Peyer's patch (tissue), 4 donors: ENCODE measurements around the gene LRRC47. TPM values are rescaled to one million over a fixed set of nuclear protein-coding genes. Genes with fewer than 3 reads are reported as not detected.
"Not testable (repeated sequence)": the region's sequence is repeated elsewhere in the genome, so short reads cannot be mapped to it uniquely, and the experiment has no call there.

Experiments used
- DNase-seq, 3 donors: peaks; one replicate each; pipeline ENCODE4 v3.0.0-alpha.2; 2017 to 2019
- H3K27ac ChIP-seq, 4 donors: fragments of 200-600 bp; sonication (generic); one replicate each; pipeline ENCODE4 v1.5.1; 2016 to 2019
- H3K27me3 ChIP-seq, 2 donors: fragments of 200-600 bp; sonication (generic); one replicate each; pipeline ENCODE4 v1.5.1; 2019
- H3K36me3 ChIP-seq, 3 donors: fragments of 200-600 bp; sonication (generic); one replicate each; pipeline ENCODE4 v1.5.1; 2016 to 2019
- H3K4me1 ChIP-seq, 4 donors: fragments of 200-600 bp; sonication (generic); one replicate each; pipeline ENCODE4 v1.5.1; 2016 to 2019
- H3K4me3 ChIP-seq, 4 donors: fragments of 200-600 bp; sonication (generic); 1 replicate in 3 of 4; 2 replicates in 1 of 4; pipeline ENCODE4 v1.5.1; 2016 to 2019; ENCODE audit warnings: mild to moderate bottlenecking in 1 of 4
- H3K9me3 ChIP-seq, 4 donors: fragments of 200-600 bp; sonication (generic); one replicate each; pipeline ENCODE4 v1.5.1; 2016 to 2019; ENCODE audit warnings: mild to moderate bottlenecking in 1 of 4
- POLR2A ChIP-seq, 2 donors: fragments of 450-650 bp; IDR thresholded peaks; one replicate each; pipeline ENCODE4 v1.5.1; 2017; ENCODE audit warnings: antibody characterized with exemption in 2 of 2, mild to moderate bottlenecking in 2 of 2, moderate library complexity in 2 of 2
- total RNA-seq, 4 donors: library from RNA; depleted of rRNA; stranded (reverse); fragments of >200 nt; gene quantifications; one replicate each; pipeline ENCODE4 v1.1.0, GENCODE V29; 2016
- TF ChIP-seq, protein P1 (sequence below), 6 experiments: fragments of 450-650 bp in 4 of 6; fragments of 200-600 bp in 2 of 6; sonication (generic) in 1 of 6; IDR thresholded peaks; one replicate each; pipeline ENCODE4 v1.5.1; 2017 to 2019; ENCODE audit warnings: antibody characterized with exemption in 6 of 6, mild to moderate bottlenecking in 3 of 6, moderate library complexity in 1 of 6

The LRRC47 gene
- total RNA-seq, 4 donors from 2014 or later, result 31.3 to 99.0 (median 40.8) TPM

DNA sequence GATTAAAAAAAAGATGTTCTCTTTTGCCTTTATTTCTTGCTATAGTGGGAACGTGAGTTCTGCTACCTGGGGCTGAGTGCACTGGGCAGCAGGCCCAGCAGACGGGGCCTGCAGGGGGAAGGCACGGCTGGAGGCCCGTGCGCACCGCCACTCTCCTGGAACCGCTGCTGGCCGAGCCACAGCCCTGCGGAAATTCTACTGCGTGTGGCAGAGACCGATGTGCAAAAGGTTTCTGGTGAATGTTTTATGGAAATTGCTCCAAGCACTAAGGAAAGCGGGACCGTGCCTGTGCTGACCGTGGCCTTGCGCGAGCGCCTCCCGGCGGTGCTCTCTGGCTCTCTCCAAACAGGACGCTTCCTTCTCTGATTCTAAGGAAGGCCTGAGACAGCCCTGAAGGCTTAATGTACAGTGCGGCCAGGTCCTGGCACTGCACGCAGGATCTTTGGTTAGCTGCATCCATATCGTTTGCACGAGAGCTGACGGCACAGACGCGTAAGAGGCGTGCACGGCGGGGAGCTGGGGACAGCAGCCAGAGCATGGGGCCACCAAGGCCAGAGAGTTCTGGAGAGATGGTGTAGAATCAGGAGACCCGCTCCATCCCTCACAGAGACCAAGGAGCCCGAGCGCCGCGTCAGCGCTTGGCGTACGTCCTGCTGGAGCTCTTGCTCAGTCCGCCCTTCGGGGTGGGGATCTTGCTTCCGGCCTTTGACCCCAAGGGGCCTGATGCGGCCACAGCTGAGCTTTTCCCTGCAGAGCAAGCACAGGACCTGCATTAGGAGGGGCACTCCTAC is 18.7 kb upstream of the LRRC47 start:
- TF ChIP-seq, protein P1, sequence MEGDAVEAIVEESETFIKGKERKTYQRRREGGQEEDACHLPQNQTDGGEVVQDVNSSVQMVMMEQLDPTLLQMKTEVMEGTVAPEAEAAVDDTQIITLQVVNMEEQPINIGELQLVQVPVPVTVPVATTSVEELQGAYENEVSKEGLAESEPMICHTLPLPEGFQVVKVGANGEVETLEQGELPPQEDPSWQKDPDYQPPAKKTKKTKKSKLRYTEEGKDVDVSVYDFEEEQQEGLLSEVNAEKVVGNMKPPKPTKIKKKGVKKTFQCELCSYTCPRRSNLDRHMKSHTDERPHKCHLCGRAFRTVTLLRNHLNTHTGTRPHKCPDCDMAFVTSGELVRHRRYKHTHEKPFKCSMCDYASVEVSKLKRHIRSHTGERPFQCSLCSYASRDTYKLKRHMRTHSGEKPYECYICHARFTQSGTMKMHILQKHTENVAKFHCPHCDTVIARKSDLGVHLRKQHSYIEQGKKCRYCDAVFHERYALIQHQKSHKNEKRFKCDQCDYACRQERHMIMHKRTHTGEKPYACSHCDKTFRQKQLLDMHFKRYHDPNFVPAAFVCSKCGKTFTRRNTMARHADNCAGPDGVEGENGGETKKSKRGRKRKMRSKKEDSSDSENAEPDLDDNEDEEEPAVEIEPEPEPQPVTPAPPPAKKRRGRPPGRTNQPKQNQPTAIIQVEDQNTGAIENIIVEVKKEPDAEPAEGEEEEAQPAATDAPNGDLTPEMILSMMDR (IDR thresholded peaks at IDR 0.05), result no peak
- TF ChIP-seq POLR2A (IDR thresholded peaks at IDR 0.05), result no peak

DNA sequence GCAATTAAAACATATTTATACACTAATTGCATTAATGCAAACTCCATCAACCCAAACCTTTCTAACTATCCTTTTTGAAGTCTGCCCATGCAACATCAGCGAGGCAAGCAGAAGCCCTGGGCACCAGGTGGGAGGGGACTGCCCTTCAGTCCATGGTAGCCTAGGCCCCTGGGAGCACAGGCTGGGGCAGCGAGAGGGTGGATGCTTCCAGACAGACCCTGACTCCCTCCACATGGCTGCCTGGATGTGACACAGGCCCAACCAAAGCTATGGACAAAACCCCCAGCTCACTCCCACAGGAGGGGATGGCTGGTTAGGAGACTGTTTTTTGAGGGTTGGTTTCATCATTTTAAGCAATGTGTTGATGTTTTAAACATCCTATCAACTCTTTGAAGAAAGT is 17.8 kb upstream of the LRRC47 start:
- no peak for DNase-seq
- H3K36me3 ChIP-seq, result peaks cover 0 to 20% (median 0%) of the 10 kb centered on the region in 3 donors
- H3K4me1 ChIP-seq, result no peaks in the 10 kb centered on the region
- H3K27ac ChIP-seq, result no peak overlapping the region
- no peaks in the 10 kb centered on the region for H3K27me3 ChIP-seq
- no peak overlapping the region for H3K4me3 ChIP-seq
- TF ChIP-seq, protein P1 (IDR thresholded peaks at IDR 0.05), result no peak
- no peak for TF ChIP-seq POLR2A (IDR thresholded peaks at IDR 0.05)
- H3K9me3 ChIP-seq, result no peaks in the 10 kb centered on the region

More for the DNA sequence above, 18.7 kb upstream of the LRRC47 start:
- Histone ChIP-seq H3K9me3 (no peaks in the 10 kb centered on the region), H3K4me1 (no peaks in the 10 kb centered on the region), H3K27me3 (no peaks in the 10 kb centered on the region), H3K27ac (no peak overlapping the region), H3K36me3 (peaks cover 0 to 24% (median 0%) of the 10 kb centered on the region in 3 donors), H3K4me3 (no peak overlapping the region)
- DNase-seq, result no peak

DNA sequence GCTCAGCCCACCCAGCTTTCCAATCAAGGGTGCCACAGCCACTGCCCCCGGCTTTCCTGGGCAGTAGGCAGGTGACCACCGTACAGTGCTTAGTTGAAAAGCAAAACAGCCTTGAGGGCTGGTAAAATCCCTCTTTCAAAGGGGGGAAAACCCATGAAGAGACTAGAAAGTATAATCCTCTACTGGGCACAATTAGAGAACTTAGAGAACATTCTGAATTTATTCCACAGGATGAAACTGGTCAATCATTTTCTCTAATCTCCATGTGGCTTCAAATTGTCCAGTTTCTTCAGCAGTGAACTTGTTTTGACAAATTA is 15.3 kb upstream of the LRRC47 start:
- H3K27me3 ChIP-seq, result no peaks in the 10 kb centered on the region
- H3K27ac ChIP-seq, result no peak overlapping the region
- H3K4me1 ChIP-seq, result no peaks in the 10 kb centered on the region
- H3K4me3 ChIP-seq, result no peak overlapping the region
- no peaks in the 10 kb centered on the region for H3K9me3 ChIP-seq
- no peak for DNase-seq
- H3K36me3 ChIP-seq, result peaks cover 0 to 20% (median 0%) of the 10 kb centered on the region in 3 donors
- TF ChIP-seq POLR2A (IDR thresholded peaks at IDR 0.05), result no peak
- TF ChIP-seq, protein P1 (IDR thresholded peaks at IDR 0.05), result no peak

DNA sequence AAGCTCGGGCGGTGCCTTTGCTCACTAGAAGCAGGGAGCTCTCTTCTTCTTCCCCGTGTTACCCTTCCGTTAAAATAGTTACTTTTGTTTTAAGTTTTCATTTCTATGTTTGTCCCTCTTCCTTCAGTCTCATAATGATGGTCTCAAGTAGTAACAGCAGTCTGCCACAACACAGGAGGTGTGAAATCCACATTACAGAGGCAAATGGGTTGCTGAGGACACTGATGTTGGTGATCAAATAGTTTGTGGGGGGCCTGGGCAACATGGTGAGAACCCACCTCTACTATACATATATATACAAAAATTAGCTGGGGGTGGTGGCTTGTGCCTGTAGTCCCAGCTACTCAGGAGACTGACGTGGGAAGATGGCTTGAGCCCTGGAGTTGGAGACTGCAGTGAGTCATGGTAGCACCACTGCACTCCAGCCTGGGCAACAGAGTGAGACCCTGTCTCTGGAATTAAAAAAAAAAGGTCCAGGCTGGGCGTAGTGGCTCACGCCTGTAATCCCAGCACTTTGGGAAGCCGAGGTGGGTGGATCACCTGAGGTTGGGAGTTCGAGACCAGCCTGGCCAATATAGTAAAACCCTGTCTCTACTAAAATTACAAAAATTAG is 14.0 kb upstream of the LRRC47 start:
- H3K27ac ChIP-seq, DNase-seq, H3K9me3 ChIP-seq, H3K4me1 ChIP-seq, H3K4me3 ChIP-seq, H3K27me3 ChIP-seq: not testable (repeated sequence)
- peaks cover 0 to 13% (median 0%) of the 10 kb centered on the region in 3 donors for H3K36me3 ChIP-seq

DNA sequence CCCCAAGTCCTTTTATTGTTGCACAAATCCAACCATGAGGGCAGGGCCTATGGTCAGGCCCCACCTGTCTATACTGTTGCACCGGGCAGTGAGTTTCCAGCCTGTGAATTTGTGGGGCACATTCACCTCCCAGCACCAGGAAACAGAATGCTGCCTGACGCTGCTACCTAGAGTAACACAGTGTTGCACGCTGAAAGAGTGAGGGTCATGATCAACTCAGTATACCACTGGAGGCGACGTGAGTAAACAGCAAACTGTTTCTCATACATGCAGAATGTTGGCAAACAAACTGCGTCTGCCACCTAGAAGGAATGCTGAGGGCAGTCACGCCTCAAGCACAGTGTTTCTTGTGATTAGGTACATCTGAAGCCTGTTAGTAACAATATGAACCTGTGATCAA is 13.4 kb upstream of the LRRC47 start:
- no peaks in the 10 kb centered on the region for H3K27me3 ChIP-seq
- TF ChIP-seq, protein P1 (IDR thresholded peaks at IDR 0.05), result no peak
- no peak for TF ChIP-seq POLR2A (IDR thresholded peaks at IDR 0.05)
- no peaks in the 10 kb centered on the region for H3K9me3 ChIP-seq
- H3K4me3 ChIP-seq, result no peak overlapping the region
- H3K27ac ChIP-seq, result no peak overlapping the region
- H3K4me1 ChIP-seq, result no peaks in the 10 kb centered on the region
- peaks cover 0 to 7% (median 0%) of the 10 kb centered on the region in 3 donors for H3K36me3 ChIP-seq
- DNase-seq, result no peak

DNA sequence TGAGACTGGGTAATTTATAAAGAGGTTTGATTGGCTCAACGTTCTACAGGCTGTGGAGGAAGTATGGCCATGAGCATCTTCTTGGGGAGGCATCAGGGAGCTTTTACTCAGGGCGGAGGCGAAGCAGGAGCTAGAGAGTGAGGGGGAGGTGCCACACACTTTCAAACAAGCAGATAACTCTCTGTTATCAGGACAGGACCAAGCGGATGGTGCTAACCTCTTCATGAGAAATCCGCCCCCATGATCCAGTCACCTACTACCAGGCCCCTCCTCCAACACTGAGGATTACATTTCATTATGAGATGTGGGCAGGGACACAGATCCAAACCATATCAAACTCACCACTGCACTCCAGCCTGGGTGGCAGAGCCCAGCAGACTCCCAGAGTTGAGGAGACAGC is 11.5 kb upstream of the LRRC47 start:
- no peaks in the 10 kb centered on the region for H3K27me3 ChIP-seq
- DNase-seq, result no peak
- TF ChIP-seq POLR2A (IDR thresholded peaks at IDR 0.05), result no peak
- TF ChIP-seq, protein P1 (IDR thresholded peaks at IDR 0.05), result no peak
- no peaks in the 10 kb centered on the region for H3K9me3 ChIP-seq
- H3K4me1 ChIP-seq, result no peaks in the 10 kb centered on the region
- no peaks in the 10 kb centered on the region for H3K36me3 ChIP-seq
- no peak overlapping the region for H3K27ac ChIP-seq
- H3K4me3 ChIP-seq, result no peak overlapping the region
